Subcutaneous adipose tissue (tissue), 4 donors: ENCODE measurements around the gene CCHCR1. TPM values are rescaled to one million over a fixed set of nuclear protein-coding genes. Genes with fewer than 3 reads are reported as not detected.

ENCODE experiments used
- total RNA-seq, 4 donors: library from RNA; depleted of rRNA; stranded (reverse); fragments of >200 nt; gene quantifications; one replicate each; pipeline ENCODE4 v1.1.0, GENCODE V29; 2016
- TF ChIP-seq, protein P1 (sequence below): fragments of 450-650 bp; IDR thresholded peaks from one replicate; pipeline ENCODE4 v1.5.1; 2016; ENCODE audit warnings: low read depth, mild to moderate bottlenecking, control low read depth, antibody characterized with exemption, moderate library complexity

CCHCR1 gene
- total RNA-seq, 4 donors from 2014 or later, result 2.4 to 26.2 (median 9.8) TPM

DNA sequence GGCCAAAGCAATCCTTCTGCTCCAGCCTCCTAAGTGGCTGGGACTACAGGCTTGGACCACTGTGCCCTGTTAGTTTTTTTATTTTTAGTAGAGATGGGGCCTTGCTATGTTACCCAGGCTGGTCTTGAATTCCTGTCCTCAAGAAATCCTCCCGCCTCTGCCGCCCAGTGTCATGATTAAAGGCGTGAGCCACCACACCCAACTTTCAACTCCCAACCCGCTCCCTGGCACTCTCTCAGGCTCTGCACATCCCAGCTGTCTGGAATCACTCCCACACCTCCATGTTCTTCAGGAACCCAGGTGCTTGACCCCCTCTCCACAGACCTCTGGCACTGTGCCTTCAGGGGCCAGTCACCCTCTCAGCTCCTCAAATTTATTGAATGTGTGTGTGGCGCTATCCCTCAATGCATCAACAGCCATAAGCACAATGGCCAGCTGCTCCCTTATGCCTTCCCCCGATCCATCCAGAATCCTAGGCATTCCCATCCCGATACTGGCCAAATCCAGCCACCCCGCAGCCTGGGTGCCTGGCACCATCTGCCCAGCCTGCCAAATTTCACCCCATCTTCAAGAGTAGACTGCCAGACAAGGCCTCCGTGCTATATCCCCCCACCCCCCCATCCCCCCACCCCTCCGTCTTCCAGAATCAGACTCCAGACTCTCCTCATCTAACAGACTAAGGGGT is 13.5 kb upstream of the CCHCR1 start:
- TF ChIP-seq, protein P1, sequence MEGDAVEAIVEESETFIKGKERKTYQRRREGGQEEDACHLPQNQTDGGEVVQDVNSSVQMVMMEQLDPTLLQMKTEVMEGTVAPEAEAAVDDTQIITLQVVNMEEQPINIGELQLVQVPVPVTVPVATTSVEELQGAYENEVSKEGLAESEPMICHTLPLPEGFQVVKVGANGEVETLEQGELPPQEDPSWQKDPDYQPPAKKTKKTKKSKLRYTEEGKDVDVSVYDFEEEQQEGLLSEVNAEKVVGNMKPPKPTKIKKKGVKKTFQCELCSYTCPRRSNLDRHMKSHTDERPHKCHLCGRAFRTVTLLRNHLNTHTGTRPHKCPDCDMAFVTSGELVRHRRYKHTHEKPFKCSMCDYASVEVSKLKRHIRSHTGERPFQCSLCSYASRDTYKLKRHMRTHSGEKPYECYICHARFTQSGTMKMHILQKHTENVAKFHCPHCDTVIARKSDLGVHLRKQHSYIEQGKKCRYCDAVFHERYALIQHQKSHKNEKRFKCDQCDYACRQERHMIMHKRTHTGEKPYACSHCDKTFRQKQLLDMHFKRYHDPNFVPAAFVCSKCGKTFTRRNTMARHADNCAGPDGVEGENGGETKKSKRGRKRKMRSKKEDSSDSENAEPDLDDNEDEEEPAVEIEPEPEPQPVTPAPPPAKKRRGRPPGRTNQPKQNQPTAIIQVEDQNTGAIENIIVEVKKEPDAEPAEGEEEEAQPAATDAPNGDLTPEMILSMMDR, result no peak

DNA sequence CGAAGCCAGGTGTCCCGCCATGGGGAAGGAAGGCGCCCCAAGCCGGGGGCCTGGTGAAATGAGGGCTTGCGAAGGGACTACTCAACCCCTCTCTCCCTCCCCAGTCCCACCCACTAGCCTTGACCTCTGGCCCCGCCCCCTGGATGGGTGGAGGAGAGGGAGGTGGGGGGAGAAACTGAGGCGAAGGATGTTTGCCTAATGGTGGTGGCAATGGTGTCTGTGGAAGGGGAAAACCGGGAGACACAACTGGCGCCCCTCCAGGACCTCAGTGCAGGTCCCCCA is 12.9 kb upstream of the CCHCR1 start, which contains the start of gene POU5F1:
TSS of gene POU5F1 (minus strand) at position 83 of the 282 bp plus-strand sequence. CDS start at position 21, 62 bp downstream.
- TF ChIP-seq, protein P1, result no peak

DNA sequence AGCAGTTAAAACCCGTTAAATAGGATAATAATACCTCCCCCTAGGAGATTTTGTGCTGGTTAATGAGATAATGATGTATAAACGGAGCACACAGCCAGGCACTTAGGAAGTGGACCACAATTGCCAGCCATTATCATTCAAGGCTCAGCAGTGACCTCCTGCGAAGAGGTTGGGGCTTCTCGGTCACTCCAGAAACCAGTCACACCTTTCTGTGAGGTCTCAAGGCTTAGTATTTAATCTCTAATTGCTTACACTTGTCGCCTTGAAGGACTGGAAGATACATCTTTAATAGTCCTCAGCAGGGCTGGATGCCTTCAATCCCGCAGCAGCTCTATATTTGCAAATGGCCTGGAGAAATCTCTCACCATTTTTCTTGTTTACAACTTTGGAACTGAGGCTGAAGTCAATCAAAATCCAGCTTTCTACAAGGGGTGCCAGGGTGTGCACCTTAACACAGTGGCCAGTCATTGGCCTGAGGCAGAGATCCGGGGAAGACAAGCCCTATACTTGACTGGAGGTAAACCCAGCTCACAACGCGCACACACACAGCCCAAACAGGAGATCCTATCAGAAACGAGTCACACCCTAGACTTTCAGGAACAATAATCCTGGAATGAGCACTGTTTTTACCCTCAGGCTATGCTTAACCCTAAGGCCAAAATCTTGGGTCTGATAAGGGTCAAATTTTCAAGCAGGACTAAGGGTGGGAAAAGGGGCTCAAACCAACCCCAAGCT is 11.7 kb upstream of the CCHCR1 start:
- TF ChIP-seq, protein P1, result no peak

DNA sequence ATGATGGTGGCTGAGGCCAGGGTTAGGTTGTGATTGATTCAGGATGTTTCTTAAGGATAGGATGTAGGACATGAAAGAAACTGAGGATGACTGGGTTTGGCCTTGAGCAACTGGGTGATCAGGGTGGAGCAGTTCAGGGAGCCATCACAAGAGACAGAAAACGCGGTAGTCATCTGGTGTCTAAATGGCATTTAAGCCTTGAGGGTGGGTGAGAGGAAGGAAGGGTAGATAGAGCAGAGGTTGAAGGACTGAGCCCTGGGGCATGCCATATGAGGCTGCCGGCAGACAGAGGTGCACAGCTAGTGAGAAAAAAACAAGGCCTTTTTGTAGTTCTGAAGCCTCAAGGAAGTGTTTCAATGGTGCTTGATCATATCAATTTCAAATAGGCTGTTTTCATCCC is 11.0 kb upstream of the CCHCR1 start:
- TF ChIP-seq, protein P1, result no peak

DNA sequence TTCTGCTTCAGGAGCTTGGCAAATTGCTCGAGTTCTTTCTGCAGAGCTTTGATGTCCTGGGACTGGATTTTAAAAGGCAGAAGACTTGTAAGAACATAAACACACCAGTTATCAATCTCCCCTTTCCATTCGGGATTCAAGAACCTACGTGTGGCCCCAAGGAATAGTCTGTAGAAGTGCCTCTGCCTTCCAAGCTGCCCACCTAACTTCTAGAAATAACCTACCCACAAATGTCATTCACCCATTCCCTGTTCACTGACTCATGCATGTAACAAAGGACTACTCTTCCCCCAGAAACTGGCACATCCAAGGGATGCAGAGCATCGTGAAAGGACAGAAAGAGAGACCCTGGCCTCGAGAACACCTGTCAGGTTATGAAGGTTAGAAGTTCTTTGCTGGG is 8.4 kb upstream of the CCHCR1 start:
- TF ChIP-seq, protein P1, result no peak

DNA sequence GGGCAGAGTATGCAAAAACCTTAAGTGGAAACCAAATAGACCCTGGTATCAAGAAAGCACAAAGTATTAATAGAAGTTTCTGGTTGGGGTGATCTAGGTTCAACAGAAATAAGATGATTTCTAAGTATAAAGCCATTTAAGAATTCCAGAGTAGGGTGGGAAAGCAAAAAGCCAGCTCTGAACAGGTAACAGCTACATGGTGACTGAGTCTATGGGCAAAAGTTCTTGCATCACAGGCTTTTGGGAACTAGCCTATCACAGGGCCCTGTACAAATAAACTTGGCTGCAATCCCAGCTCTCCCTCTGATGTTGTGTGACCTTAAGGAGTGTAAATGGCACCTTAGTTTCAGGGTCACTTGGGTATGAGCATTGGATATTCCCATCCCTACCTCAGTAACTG is 6.3 kb upstream of the CCHCR1 start:
- TF ChIP-seq, protein P1, result no peak

DNA sequence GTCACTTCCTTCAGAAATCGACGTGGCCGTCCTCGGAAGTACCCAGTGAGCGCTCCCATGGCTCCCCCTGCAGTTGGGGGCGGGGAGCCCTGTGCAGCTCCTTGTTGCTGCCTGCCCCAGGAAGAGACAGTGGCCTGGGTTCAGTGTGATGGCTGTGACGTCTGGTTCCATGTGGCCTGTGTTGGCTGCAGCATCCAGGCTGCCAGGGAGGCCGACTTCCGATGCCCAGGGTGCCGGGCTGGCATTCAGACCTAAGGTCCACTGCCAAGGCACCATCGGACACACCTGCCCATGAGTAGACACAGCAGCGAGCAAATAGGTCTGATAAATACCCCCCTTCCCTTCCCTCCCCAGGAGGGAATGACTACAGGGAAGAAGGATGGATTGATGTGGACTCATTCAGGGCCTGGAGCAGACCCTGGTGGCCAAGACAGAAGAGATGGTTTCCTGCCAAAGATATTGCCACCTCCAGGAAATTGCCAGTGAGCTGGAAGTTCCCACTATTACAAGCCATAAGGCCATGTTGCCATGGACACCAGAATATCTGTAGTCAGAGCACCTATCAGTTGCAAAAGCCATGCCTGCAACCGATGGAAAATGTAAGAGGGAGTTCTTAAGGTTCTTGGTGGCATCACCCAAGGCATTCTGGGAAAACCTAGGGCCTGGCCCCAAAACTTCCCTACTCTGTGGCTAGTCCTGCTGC is 5.0 kb upstream of the CCHCR1 start:
- TF ChIP-seq, protein P1, result no peak
